HG03469 (cell line): ENCODE data around the gene RUNX2.
"Not testable (repeated sequence)": the region's sequence is repeated elsewhere in the genome, so short reads cannot be mapped to it uniquely, and the experiment has no call there.

Experiments used
- ATAC-seq: cut with Tn5 transposase; IDR thresholded peaks from one replicate; pipeline ENCODE4 v1.9.1; 2021; ENCODE audit warnings: mild to moderate bottlenecking, moderate library complexity, moderate number of reproducible peaks; ENCODE audit not compliant: unreplicated experiment

Gene RUNX2

DNA sequence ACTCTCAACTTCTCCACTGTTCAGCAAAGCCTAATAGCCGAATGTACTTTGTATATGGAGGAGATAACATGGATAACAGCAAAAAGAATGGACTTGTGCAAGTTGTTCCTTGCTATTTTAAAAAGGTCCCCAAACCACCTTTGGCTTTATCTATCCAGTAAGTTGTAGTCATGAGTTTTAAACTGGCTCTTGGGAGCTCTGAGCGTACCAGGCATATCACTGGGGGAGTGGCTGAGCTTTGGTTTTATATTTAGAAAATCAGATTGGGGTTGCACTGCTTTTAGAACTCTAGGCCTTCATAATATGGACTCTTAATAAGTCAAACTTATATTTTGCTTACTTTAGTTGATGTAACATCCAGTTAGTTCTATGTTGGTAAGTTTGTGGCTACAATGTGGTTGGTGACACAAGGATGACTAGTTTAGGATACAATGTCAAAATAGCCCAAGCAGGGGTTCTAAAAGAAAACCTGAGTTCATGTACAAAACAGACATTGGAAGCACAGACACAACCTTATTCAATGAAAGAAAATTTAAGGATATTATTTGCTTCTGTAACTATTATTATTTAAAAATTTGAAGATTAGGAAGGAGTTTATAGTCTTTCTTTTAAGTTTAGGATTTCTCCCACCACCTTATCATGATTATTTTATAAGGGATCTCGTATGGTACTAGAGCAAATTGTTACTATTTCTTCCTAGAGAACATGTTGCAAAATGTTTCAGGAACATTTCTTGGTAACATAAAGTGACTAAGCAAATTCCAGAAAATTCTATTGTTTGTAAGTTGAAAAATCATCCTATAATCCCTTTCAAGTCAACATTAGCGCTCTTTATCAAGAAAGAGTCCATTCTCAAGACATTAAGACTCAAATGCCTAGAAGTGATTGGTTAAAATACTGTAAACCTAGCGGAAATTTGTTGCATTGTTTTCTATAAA is 215.4 kb downstream of the RUNX2 start:
- ATAC-seq: no peak

DNA sequence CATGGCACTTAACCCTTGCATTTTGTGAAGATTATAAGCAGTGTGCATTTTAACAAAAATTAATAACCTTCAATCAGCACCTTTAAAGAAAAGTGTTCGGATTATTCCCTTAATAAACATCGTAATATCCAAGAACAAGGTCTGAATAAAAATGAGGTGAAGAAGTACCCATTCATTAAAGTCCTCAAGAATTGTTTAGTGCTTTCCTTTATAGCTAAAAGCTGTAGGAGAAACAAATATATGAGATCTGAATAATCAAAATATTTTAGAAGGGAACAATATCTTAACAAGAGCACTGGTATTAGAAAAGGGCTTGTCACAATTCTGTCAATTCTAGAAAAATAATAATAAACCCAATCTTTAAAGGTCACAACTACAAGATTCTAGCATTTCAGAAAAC is 217.3 kb downstream of the RUNX2 start:
- ATAC-seq: no peak

DNA sequence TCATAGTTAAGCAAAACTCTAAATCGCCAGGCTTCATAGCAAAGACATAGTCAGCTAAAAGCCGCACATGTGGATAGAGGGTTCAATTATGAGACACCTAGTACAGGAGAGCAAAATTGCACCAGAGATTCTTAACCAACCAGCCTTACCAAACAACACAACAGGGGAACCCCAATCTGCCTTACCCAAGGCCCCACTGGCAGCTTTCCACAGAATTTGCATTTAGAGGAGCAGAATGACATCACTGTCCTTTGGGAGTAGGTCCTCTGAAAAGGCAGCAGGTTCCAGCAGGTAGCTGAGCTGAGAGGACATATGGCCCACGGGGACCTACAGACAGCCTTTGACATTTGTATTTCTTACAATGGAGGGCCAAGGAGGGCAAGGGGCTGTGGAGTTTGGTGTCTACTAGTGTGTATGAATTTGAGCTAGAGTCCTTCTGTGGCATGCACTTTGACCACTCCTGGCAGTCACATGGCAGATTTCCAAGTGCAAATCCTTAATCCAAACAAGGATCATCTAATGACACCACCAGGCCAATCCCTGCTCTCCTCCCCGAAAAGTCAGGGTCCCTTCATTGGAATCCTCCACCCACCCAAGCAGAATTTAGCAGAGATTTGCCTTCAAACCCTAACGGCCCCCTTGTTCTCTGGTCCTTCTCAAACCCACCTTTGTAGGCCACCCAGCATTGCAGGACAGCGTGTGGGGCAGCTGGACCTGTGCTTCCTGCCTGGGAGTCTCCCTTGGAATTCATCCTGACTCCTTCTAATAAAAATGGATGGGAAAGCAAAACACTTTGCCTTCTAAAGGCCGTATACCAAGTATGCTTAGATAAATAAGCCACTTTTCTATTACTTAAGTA is 220.8 kb downstream of the RUNX2 start:
- peak; percentile 96 for ATAC-seq

DNA sequence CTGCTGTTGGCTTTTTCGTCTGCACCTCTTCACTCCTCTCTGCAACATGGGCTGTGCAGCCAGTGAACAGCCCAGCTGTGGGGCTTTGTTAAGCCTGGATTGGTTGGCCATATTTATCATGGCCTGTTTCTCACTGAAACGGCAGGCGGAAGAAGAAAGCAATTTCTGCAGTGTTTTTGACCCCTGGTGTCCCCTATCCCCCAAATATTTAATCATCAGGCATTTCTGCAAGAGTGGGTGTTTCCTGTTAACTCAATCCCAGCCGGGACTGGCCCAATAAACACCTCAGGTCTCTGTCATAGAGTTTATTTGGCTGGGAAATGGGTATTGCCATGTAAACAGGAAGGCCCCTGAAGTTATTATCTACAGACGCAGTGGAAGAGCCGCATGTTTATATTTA is 224.4 kb downstream of the RUNX2 start:
- ATAC-seq: no peak

DNA sequence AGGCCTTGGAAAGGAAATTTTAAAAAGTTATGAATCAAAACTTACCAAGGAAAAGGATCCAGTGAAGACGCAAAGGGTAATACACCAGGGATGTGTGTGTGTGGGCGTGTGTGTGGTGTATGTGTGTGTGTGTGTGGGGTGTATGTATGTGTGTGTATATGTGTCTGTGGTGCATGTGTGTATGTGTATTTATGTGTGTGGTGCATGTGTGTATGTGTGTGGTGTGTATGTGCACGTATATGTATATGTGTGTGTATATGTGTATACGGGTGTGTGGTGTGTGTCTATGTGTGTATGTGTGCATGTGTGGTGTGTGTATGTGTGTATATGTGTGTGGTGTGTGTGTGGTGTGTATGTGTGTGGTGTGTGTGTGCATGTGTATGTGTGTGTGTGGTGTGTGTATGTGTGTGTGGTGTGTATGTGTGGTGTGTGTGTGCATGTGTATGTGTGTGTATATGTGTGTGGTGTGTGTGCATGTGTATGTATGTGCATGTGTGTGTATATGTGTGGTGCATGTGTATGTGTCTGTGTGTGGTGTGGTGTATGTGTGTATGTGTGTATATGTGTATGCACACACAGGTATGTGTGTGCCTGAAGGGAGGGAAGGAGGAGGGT is 225.7 kb downstream of the RUNX2 start:
- ATAC-seq: no peak

DNA sequence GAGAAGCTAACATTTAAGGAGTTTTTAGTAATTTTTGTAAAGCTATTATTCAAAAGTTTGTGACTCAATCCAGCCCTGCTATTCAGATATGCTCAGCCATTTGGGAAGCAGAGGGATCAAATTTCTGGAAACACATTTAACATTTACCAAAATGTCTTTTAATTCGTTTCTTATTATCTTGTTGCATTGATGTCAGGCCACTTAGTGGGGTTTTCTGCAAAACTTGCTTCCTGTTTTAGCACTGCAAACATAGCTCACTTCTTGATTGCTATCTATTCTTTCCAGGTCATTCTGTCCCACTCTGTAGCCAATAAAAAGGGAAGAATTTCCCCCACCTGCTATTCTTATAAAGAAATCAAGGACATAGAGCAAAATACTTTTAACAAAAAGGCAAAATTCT is 226.5 kb downstream of the RUNX2 start:
- ATAC-seq: no peak

DNA sequence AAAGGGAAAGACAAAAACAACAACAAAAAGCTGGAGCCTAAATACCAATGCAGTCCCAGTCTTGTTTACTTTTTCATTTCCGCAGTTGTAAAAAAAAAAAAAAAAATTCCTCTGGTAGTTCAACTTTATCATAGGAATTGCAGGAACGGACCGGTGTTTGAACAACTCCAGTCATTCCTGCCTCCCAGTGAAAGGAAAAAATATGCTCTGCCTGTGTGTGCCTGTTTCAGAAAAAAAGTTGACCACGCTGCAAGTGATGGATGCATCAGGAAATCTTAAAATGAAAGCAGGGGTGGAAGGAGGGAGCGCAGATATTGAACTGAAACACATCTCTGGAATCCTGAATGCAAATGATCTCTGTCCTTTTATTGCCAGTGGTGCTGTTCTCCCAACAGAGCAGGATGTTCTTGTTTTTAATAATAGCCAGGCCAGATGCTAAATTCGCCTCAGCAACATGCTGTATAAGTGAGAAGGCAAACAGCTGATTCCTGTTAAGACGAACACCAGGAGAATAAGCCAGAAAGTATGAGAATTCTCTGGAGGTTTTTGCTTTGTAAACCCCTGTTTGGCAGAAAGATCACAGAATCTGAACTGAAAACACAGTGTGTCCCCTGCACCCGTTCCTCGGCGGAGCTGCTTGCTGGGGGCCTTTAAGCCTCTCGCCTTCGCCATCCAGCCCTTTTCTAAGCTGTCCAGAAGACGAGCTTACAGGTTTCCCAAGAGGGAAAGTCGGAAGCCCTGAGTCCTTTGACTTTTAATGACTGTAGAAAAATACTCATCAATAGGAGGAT is 228.0 kb downstream of the RUNX2 start:
- ATAC-seq: no peak

DNA sequence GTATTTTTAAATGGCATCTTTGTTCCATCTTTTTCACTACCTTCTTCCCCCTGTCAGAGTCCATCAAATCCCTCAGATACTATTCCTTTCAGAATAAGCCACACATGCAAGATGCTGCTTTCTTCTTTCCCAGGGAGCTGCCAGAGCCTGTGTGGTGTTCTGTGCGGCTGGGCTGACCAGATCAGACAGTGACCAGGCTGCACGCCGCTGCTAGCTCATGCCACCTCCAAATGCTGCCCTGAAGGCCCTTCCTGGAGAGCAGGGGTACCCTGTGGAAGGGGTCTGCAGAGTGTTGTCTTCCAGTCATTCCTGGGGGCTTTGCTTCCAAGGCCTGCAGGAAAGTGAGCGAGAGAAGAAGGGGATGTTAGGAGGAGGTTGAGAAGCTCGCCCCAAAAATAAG is 228.7 kb downstream of the RUNX2 start:
- ATAC-seq: no peak

DNA sequence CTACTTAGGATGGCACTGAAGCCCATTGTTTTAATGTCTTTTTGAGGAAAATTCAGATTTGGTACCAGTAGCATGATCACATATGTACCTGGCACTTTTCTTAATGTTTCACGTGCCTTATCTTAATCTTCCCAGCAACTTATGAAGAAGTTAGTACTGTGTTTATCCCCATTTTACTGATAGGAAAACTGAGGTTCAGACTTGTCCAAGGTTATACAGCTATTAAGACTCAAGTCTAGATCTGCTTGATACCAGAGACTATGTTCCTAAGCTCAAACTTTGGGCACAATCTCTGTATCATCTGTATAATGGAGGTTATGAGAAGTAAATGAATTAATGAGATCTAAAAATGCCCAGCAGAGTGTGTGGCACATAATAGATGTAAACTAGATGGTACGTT is 229.3 kb downstream of the RUNX2 start:
- no peak for ATAC-seq

DNA sequence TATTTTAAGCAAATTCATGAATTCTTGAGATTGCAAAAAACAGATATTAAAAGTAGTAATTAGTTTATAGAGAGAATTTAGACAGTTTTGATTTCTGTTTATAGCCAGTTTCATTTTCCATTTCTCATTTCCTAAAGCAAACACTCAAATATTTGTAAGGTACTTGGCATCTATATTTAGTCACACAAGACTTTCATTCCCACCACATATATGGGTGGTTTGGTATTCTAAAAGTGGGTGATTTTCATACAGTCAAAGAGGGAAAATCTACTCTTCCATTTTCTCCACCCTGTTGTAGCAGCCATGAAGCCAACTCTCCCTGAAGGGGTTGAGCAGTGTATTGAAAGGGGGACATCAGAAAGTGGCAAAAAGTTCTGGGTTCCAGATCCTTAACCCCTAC is 230.7 kb downstream of the RUNX2 start:
- ATAC-seq: no peak

DNA sequence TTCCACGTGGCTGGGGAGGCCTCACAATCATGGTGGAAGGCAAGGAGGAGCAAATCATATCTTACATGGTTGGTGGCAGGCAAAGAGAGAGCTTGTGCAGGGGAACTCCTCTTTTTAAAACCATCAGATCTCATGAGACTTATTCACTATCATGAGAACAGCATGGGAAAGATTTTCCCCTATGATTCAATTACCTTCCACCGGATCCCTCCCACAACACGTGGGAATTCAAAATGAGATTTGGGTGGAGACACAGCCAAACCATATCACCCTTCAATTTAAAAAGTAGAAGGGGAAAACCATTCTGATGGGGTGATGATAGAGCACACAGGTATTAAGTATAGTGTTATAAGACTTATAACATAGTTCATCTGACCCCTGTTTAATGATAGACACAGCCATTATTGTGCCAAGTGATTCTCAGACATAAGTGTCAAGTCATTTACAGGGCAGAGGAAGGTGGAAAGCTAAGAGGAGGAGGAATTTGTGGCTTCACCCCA is 232.2 kb downstream of the RUNX2 start:
- not testable (repeated sequence) for ATAC-seq

DNA sequence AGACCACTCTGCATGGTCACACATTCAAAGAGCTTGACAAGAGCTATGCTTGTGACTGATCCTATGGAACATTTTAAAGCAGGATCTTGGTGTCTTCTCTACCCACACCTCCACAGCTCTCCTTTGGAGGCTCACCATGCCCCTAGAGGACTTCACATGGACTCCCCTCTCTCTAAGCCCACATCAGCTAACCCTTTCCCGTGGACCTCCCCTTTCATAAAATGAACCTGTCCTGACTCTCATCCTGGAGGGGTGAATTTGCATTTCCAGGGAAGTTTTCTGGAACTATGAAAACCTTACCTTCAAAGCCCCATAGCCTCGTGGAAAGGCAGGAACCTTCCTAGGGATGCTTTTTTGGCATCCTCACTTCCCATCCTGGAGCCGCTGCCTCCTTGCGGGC is 234.0 kb downstream of the RUNX2 start:
- ATAC-seq: no peak

DNA sequence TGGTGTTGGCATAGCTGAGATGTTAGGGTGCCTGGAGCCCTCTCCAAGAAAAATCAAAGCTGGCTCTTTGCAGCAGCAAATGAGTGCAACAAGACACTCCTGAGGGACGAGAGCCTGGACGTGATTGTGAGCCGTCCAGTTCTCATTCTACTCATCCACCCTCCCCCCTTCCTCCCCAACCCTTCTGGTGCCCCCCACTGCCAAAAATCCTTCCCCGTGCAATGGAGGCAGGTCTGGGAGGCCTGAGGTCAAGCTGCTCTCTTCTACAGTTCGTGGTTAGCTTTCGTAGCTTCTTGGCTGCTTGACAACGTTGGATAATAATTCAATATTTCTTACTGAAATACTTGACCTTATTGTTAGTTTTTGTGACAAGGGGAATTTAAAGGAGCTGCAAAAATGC is 234.9 kb downstream of the RUNX2 start:
- no peak for ATAC-seq

DNA sequence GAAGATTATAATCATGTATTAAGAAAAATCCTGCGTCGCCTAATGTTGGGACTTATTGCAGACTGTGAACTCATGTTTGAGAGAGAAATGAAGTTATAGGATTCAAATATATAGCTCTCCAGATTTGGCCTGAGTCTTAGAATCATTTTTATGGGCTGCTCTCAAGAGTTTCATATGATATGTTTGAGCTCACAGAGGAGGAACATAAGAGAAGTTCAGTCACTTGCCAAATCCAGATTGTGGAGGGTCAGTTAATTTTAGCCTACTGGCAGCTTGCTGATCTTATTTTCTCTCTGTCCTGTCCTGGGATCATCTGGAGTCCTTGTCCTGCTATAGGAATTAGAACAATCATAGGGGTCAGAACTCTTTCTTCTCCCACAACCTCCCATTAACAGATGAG is 235.7 kb downstream of the RUNX2 start:
- ATAC-seq: no peak

DNA sequence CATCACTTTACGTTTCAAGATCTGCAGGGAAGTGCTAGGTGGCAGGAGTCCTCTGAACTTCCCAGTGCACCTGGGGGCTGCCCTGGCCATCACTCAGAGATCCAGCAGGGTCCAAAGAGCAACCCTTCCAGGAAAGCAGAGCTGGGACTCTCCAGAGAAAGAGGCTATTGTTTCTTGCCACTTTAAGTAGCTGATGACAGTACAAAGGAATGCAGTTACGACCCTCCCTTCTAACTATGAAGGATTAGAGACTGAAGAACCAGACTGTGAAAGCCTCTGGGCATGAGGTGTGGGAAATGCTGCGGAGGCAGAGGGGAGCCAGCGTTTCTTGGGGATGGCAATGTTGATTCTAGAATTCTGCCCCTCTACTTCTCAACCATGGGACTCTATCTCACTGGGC is 238.8 kb downstream of the RUNX2 start:
- ATAC-seq: no peak

DNA sequence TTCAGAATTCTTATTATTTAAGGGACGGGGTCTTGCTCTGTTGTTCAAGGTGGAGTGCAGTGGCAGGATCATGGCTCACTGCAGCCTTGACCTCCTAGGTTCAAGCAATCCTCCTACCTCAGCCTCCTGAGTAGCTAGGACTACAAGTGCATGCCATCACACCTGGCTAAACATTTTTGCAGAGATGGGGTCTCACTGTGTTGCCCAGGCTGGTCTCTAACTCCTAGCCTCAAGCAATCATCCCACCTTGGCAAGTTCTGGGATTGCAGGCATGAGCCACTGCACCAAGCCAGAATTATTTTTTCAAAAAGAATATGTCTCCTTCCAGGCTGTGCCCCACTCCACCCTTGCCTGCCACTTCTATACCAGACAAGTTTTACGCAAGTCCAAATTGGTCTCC is 239.7 kb downstream of the RUNX2 start:
- ATAC-seq: no peak

DNA sequence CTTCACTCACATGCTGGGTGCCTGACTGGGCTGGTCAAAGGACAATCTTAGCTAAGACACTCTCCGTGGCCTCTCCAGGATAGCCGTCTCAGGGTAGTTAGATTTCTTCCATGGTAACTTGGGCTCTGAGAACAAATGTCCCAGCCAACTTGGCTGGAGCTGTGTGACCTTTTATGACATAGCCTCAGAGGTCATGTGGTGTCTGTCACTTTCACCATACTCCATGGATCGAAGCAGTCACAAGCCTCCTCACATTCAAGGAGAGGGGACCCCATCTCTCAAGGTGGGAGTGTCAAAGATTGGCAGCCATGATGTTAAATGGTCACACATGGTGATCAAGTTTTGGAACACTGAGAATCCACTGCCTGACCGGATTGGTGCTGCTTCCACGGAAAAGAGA is 240.5 kb downstream of the RUNX2 start:
- no peak for ATAC-seq

DNA sequence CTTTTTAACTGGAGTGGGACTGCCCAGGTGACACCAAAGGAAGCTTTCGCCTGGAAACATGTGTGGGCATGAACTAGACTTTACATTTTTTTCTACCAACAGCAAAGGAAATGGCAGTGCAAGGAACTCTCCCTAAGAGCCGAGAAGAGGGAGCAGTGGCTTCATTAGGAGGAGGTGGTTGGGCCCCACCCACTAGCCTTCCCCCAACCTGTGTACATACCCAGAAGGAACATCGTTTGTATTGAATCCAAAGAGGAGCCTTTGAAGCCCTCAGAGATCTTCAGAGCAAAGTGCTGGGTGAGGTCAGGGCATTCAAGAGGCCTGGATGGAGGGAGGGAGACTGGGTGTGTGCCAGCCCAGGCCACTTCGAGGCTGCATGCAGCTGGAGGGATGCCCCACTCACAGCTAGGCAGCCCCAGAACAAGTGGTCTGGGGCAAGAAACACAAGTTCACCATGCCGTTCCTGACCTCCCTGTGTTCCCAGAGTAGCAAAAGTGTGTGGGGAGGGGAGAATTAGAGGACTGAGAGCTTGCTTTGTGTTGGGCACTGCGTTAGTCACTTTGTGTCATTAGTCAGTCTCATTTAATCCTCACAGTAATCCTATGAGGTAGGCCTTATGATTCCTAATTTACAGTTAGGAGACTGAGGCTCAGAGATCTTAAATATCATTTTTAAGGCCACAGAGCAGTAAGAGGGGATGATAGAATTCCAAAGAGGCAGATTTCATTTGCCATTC is 241.2 kb downstream of the RUNX2 start:
- no peak for ATAC-seq

DNA sequence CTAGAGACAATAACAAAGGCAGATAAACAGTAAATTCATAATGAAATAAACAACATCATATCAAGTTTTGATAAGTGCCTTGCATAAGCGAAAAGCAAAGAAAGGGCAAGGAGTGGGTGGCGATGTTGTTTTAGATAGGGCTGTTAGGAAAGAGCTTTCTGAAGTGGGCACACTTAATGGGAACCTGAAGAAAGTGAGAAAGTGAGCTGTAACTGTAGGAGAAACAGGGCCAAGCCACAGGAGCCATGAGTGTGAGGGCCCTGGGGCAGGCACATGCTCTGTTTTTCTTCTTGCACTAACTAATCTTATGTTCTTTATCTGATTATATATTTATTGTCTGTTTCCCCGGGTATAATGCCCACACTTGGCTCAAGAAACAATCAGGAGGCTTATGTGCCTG is 243.0 kb downstream of the RUNX2 start:
- no peak for ATAC-seq

DNA sequence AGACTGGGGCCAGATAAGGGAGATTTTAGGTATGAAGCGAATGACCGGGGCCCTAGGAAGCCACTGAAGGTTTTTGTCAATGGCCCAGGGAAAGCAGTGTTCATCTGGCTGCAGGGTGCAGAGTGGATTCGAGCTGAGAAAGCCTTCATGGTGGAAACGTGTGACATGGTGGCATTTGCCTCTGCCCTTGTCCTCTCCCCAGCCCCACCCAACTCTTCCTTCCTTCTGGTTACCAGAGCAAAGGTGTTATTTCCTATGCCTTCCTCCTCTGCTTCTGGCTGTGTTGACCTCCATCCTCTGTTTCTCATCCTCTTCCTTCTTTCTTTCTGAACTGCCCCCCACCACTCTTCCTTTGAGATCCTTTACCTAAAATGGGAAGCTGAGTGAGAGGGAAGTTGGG is 244.7 kb downstream of the RUNX2 start:
- no peak for ATAC-seq
